ENCODE measurements around the gene PLA2G6. TPM values are rescaled to one million over a fixed set of nuclear protein-coding genes. Genes with fewer than 3 reads are reported as not detected.

PLA2G6 gene
- total and polyA plus RNA-seq, 9 of the 15 experiments (the other 6 are each of a cell fraction or from before 2014, with no cell fraction given) = 0.11 to 12.2 (median 9.7) TPM

DNA sequence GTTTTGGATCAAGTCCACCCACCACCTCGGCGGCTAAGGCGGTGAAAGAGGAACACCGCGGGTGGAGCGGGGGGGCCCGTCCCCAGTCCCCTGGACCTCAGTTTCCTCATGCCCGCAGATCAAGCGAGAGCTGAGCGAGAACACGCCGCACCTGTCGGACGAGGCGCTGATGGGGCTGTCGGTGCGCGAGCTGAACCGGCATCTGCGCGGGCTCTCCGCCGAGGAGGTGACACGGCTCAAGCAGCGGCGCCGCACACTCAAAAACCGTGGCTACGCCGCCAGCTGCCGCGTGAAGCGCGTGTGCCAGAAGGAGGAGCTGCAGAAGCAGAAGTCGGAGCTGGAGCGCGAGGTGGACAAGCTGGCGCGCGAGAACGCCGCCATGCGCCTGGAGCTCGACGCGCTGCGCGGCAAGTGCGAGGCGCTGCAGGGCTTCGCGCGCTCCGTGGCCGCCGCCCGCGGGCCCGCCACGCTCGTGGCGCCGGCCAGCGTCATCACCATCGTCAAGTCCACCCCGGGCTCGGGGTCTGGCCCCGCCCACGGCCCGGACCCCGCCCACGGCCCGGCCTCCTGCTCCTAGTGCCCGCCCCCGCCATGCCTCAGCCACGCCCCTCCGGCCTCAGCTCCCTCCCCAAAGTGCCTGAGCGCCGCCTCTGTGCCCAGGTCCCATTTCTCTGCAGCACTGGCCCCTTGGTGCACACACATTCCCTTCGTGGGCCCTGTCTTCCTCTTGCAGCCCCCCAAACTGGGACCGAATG is 32.8 kb upstream of the PLA2G6 start (continued):
- TF ChIP-seq, protein P1, sequence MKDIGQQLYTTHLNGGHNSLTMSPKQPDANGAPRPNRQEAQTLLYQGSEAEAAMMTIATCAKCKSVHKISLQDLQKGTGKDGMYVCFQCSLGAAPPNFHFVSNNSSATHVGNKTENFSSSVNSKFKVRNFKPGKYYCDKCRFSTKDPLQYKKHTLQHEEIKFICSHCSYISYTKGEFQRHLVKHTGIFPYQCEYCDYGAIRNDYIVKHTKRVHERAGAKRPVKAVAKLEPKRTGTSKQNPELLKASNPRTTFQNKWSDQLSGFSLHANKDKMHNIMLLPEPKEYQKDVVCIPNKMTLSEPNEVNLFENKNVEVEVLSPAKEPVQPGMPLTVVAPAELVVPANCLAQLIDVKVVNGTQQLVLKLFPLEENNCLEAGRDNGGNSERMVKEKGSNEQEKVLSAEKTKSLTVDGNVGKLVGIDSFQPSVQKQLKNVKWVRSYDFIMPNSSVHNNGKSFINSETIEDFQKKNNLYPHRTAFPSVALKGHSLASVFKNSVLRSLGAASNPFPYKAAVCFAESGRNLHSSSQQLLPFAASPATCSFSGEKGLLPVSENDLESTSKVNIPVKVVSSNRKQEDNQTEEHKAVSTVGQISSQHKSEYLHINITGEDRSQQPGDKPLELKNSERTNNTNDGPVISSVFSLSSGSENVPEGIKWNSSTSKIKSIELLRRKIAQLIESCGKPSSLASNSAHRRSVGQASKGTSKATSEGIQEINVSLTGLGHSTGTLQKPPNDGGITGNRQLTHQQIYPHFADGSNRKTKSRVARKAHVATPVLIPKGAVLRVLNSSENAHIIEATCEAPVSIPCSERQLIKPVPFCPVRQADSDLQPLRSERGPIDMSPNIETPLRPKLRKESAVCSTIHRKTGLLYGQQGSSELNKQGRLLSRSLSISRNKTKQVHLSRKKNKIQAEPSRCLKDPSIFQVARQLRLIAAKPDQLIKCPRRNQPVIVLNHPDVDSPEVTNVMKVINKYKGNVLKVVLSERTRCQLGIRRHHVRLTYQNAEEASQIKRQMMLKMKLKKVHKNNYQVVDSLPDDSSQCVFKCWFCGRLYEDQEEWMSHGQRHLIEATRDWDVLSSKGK (CRISPR knock-in tag; IDR thresholded peaks at IDR 0.05) = no peak
- TF ChIP-seq POLR2AphosphoS5 (IDR thresholded peaks at IDR 0.05; ENCODE audit: control insufficient read depth, insufficient read depth, low read depth, low read length) (no peak), SMAD3 (CRISPR knock-in tag; conservative IDR thresholded peaks at IDR 0.05) (no peak), BMI1 (IDR thresholded peaks at IDR 0.05; ENCODE audit: low read length) (no peak), EP400 (IDR thresholded peaks at IDR 0.05) (peak; percentile 24; the same call in 1 of the 2 replicates), OTX1 (CRISPR knock-in tag; IDR thresholded peaks at IDR 0.05) (no peak), GABPA (tag; conservative IDR thresholded peaks at IDR 0.05; ENCODE audit: low read depth) (no peak), E2F4 (CRISPR knock-in tag; IDR thresholded peaks at IDR 0.05; ENCODE audit: low read depth) (no peak), TAF1 (IDR thresholded peaks at IDR 0.05; ENCODE audit: control insufficient read depth, extremely low read depth, insufficient read depth, low read length, severe bottlenecking) (no peak), HIVEP1 (CRISPR knock-in tag; IDR thresholded peaks at IDR 0.05) (no peak), CUX1 (CRISPR knock-in tag; IDR thresholded peaks at IDR 0.05) (no peak), ZNF507 (tag; conservative IDR thresholded peaks at IDR 0.05) (no peak), MCM7 (IDR thresholded peaks at IDR 0.05) (no peak), HNRNPL (IDR thresholded peaks at IDR 0.05; ENCODE audit: low read depth, low read length) (no peak), IFI16 (CRISPR knock-in tag; IDR thresholded peaks at IDR 0.05) (no peak), TCF3 (CRISPR knock-in tag; IDR thresholded peaks at IDR 0.05) (no peak)
- TF ChIP-seq, protein P2, sequence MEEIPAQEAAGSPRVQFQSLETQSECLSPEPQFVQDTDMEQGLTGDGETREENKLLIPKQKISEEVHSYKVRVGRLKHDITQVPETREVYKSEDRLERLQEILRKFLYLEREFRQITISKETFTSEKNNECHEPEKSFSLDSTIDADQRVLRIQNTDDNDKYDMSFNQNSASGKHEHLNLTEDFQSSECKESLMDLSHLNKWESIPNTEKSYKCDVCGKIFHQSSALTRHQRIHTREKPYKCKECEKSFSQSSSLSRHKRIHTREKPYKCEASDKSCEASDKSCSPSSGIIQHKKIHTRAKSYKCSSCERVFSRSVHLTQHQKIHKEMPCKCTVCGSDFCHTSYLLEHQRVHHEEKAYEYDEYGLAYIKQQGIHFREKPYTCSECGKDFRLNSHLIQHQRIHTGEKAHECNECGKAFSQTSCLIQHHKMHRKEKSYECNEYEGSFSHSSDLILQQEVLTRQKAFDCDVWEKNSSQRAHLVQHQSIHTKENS (CRISPR knock-in tag; IDR thresholded peaks at IDR 0.05) = no peak

All from K562 (cell line).